Hepatocyte (in vitro differentiated cells): ENCODE data around the gene ZFHX3. TPM values are rescaled to one million over a fixed set of nuclear protein-coding genes. Genes with fewer than 3 reads are reported as not detected.

Experiments used
- DNase-seq: peaks from one replicate; pipeline ENCODE4 v3.0.0-alpha.2; 2016; ENCODE audit warnings: low spot score
- H2AFZ ChIP-seq: fragments of 200-600 bp; sonication (generic); 2 replicates; pipeline ENCODE4 v1.6.0; 2016; ENCODE audit warnings: antibody characterized with exemption, mild to moderate bottlenecking
- H3K27ac ChIP-seq: fragments of 200-600 bp; sonication (generic); 2 replicates; pipeline ENCODE4 v1.5.1; 2016; ENCODE audit warnings: mild to moderate bottlenecking
- H3K27me3 ChIP-seq: fragments of 200-600 bp; sonication (generic); 2 replicates; pipeline ENCODE4 v1.6.1; 2016
- H3K36me3 ChIP-seq: fragments of 200-600 bp; sonication (generic); replicated peaks from 2 replicates; pipeline ENCODE4 v1.5.1; 2016; ENCODE audit warnings: low read depth; ENCODE audit not compliant: insufficient read depth
- H3K4me1 ChIP-seq: fragments of 200-600 bp; sonication (generic); 2 replicates; pipeline ENCODE4 v1.5.1; 2016; ENCODE audit warnings: mild to moderate bottlenecking, moderate library complexity; ENCODE audit not compliant: insufficient read depth
- H3K4me2 ChIP-seq: fragments of 200-600 bp; sonication (generic); 2 replicates; pipeline ENCODE4 v1.6.0; 2016
- H3K4me3 ChIP-seq: fragments of 200-600 bp; sonication (generic); 2 replicates; pipeline ENCODE4 v1.5.1; 2016; ENCODE audit warnings: mild to moderate bottlenecking
- H3K79me2 ChIP-seq: fragments of 200-600 bp; sonication (generic); 2 replicates; pipeline ENCODE4 v1.6.0; 2017; ENCODE audit warnings: mild to moderate bottlenecking
- H3K9me2 ChIP-seq: fragments of 200-600 bp; sonication (generic); replicated peaks from 2 replicates; pipeline ENCODE4 v1.6.0; 2017; ENCODE audit warnings: mild to moderate bottlenecking; ENCODE audit not compliant: insufficient read depth
- H3K9me3 ChIP-seq: fragments of 200-600 bp; sonication (generic); 2 replicates; pipeline ENCODE4 v1.5.1; 2016; ENCODE audit warnings: low read depth, mild to moderate bottlenecking
- H4K20me1 ChIP-seq: fragments of 200-600 bp; sonication (generic); 2 replicates; pipeline ENCODE4 v1.6.0; 2016; ENCODE audit warnings: mild to moderate bottlenecking; ENCODE audit not compliant: insufficient read depth, poor library complexity, severe bottlenecking
- EZH2 ChIP-seq: fragments of 200-600 bp; sonication (generic); IDR thresholded peaks from 2 replicates; pipeline ENCODE4 v1.6.1; 2016; ENCODE audit warnings: antibody characterized with exemption, mild to moderate bottlenecking, borderline replicate concordance
- EZH2phosphoT487 ChIP-seq: fragments of 200-600 bp; sonication (generic); IDR thresholded peaks from one replicate; pipeline ENCODE4 v1.6.1; 2018; ENCODE audit warnings: antibody characterized with exemption, mild to moderate bottlenecking, low read depth, moderate library complexity; ENCODE audit not compliant: unreplicated experiment, severe bottlenecking
- WGBS: methylation state at CpG from one replicate; pipeline ENCODE4 v1.1.6; 2016; ENCODE audit warnings: low lambda C conversion rate; ENCODE audit errors: missing lambda C conversion rate; 5-methylcytosine and 5-hydroxymethylcytosine counted together
- polyA plus RNA-seq: library from polyadenylated mRNA; unstranded; fragments of >200 nt; fragmentation: Nextera tagmentation; extraction: Ambion mirVana; gene quantifications from 2 replicates; pipeline ENCODE4 v1.2.1, GENCODE V29; 2016
- total RNA-seq: library from RNA; depleted of rRNA; stranded (reverse); fragments of >200 nt; gene quantifications from 2 replicates; pipeline ENCODE4 v1.2.3, GENCODE V29; 2014
- TF ChIP-seq, protein P1 (sequence below): fragments of 200-600 bp; sonication (generic); IDR thresholded peaks from 2 replicates; pipeline ENCODE4 v1.5.1; 2016; ENCODE audit warnings: antibody characterized with exemption, mild to moderate bottlenecking; ENCODE audit not compliant: poor library complexity

ZFHX3 gene
- total and polyA plus RNA-seq, 2 experiments from 2014 or later = 6.4 to 11.6 TPM

DNA sequence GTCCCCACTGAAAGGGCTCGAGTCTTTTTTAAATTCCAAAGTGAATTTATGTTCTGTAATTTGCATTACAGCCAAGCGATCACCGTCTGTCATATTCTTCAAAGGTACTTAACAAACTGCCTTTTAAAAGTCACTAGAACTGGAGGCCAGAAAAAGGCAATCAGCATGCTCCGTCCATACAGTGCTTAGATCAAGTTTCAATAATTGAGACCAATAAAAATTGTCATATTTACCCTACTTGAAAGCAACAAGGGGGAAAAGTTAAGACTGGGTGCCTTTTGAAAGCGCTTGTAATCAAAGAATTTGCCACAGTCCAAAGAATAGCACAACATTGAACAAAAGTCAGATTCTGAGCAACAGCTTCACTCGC is 9.0 kb upstream of the ZFHX3 start:
- no peaks in the 10 kb centered on the region for H3K36me3 ChIP-seq
- H3K79me2 ChIP-seq = peaks cover 66% of the 10 kb centered on the region
- H3K27ac ChIP-seq = peak overlapping the region; percentile 89
- H3K27me3 ChIP-seq = peaks cover 23% of the 10 kb centered on the region
- peak overlapping the region; percentile 58 for H2AFZ ChIP-seq
- peaks cover 57% of the 10 kb centered on the region for H3K4me1 ChIP-seq
- H3K4me2 ChIP-seq = peak overlapping the region; percentile 82
- H4K20me1 ChIP-seq = no peaks in the 10 kb centered on the region
- peak overlapping the region; percentile 59 for H3K4me3 ChIP-seq
- WGBS = 19% methylated on average over 6 of the region's 6 CpGs
- no peak for TF ChIP-seq EZH2
- TF ChIP-seq, protein P1, sequence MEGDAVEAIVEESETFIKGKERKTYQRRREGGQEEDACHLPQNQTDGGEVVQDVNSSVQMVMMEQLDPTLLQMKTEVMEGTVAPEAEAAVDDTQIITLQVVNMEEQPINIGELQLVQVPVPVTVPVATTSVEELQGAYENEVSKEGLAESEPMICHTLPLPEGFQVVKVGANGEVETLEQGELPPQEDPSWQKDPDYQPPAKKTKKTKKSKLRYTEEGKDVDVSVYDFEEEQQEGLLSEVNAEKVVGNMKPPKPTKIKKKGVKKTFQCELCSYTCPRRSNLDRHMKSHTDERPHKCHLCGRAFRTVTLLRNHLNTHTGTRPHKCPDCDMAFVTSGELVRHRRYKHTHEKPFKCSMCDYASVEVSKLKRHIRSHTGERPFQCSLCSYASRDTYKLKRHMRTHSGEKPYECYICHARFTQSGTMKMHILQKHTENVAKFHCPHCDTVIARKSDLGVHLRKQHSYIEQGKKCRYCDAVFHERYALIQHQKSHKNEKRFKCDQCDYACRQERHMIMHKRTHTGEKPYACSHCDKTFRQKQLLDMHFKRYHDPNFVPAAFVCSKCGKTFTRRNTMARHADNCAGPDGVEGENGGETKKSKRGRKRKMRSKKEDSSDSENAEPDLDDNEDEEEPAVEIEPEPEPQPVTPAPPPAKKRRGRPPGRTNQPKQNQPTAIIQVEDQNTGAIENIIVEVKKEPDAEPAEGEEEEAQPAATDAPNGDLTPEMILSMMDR = no peak
- no peak for TF ChIP-seq EZH2phosphoT487
- DNase-seq = peak; percentile 10
- no peaks in the 10 kb centered on the region for H3K9me3 ChIP-seq
- H3K9me2 ChIP-seq = no peaks in the 10 kb centered on the region

DNA sequence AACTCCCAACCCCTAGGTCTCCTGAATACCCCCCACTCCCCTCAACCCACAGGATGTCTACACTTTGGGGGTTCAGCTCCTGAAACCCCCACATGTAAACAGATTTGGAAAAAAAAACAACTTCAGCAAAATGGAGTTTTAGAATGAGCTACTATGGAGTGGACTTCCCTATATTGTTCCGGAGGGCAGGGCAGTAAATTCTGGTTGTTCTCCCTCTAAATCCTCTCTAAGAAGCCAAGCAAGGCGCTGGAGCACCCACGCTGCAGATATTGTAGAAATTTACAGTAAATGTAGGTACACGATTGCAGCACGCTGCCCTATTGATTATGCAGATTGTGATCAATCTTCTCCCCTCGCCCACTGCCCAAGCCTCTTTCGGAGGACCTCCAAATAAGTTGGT is 8.5 kb upstream of the ZFHX3 start:
- Histone ChIP-seq H3K27ac (peak overlapping the region; percentile 89), H3K4me1 (peaks cover 61% of the 10 kb centered on the region), H3K9me2 (no peaks in the 10 kb centered on the region), H3K4me3 (peak overlapping the region; percentile 59), H3K4me2 (peak overlapping the region; percentile 82), H4K20me1 (no peaks in the 10 kb centered on the region), H3K36me3 (no peaks in the 10 kb centered on the region), H3K9me3 (no peaks in the 10 kb centered on the region), H3K27me3 (peaks cover 18% of the 10 kb centered on the region), H2AFZ (no peak overlapping the region), H3K79me2 (peaks cover 71% of the 10 kb centered on the region)
- no peak for TF ChIP-seq EZH2
- TF ChIP-seq EZH2phosphoT487 = no peak
- TF ChIP-seq, protein P1 = no peak
- DNase-seq = peak; percentile 4
- WGBS = 34% methylated on average over 7 of the region's 7 CpGs

DNA sequence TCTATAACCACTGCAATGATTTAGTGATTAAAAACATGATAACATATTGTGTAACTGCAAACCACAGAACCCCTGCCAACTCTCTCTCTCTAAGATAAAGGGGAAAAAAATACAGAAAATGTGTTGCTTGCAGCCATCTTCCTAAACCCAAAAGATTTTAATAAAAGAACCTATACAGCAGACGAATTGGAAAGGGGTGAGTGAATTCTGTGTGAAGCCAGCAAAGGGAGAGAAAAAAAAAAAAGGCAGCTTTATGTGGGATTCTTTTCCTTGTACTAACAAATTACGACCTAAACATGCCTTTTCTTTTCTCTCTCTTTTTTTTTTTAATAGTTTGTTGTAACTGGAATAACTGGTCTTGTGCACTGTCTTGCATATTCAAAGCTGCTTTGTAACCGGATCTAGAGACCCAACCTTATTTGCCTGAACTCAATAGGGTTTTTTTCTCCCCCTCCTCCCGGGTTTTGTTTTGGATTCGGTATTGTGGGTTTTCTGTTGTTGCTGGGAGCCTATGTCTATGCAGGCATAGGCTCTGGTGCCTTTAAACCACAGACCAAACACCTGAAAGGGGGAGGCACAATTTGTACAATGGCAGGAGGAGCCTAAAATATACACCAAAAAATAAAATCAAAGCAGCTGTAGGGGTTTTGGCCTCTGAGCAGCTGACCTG is 7.0 kb upstream of the ZFHX3 start:
- H3K27ac ChIP-seq = peak overlapping the region; percentile 89
- TF ChIP-seq EZH2phosphoT487 = no peak
- no peaks in the 10 kb centered on the region for H4K20me1 ChIP-seq
- WGBS = 7% methylated on average over 5 of the region's 5 CpGs
- peaks cover 5% of the 10 kb centered on the region for H3K27me3 ChIP-seq
- peaks cover 69% of the 10 kb centered on the region for H3K4me1 ChIP-seq
- no peaks in the 10 kb centered on the region for H3K36me3 ChIP-seq
- H3K79me2 ChIP-seq = peaks cover 73% of the 10 kb centered on the region
- peak overlapping the region; percentile 82 for H3K4me2 ChIP-seq
- no peak for DNase-seq
- H3K9me3 ChIP-seq = no peaks in the 10 kb centered on the region
- no peaks in the 10 kb centered on the region for H3K9me2 ChIP-seq
- peak overlapping the region; percentile 5 for H2AFZ ChIP-seq
- peak overlapping the region; percentile 7 for H3K4me3 ChIP-seq

DNA sequence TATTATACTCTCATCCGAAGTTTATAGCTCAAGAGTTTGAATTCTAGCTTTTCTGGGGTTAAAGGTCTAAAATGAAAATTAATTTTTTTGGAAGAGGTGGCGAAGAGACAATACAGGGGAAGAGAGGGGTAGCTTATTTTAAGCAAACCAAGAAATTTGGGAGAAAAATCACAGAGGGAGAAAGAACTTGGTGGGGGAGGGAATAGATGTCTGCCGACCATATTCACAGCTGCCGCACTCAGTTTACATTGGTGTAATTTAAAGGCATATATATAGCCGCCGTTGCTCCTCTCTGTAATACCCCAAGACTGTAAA is 6.5 kb upstream of the ZFHX3 start:
- H3K4me2 ChIP-seq = peak overlapping the region; percentile 82
- no peaks in the 10 kb centered on the region for H4K20me1 ChIP-seq
- peaks cover 73% of the 10 kb centered on the region for H3K79me2 ChIP-seq
- peak overlapping the region; percentile 5 for H2AFZ ChIP-seq
- H3K27ac ChIP-seq = peak overlapping the region; percentile 89
- no peaks in the 10 kb centered on the region for H3K27me3 ChIP-seq
- peak overlapping the region; percentile 7 for H3K4me3 ChIP-seq
- 28% methylated on average over 6 of the region's 6 CpGs for WGBS
- H3K36me3 ChIP-seq = no peaks in the 10 kb centered on the region
- DNase-seq = no peak
- H3K9me2 ChIP-seq = no peaks in the 10 kb centered on the region
- peaks cover 69% of the 10 kb centered on the region for H3K4me1 ChIP-seq
- no peak for TF ChIP-seq EZH2phosphoT487
- no peaks in the 10 kb centered on the region for H3K9me3 ChIP-seq
